HUDEP-2 (cell line): Measurements from ENCODE around the gene NFIX.

ENCODE experiments used
- DNase-seq, 76 experiments: peaks; one replicate each; lab custom pipeline; 2025; ENCODE audit not compliant: unreplicated experiment in 76 of 76; lab: John Stamatoyannopoulos, UW

NFIX gene

GRCh38 chr19:13087295-13087694 lies 92.0 kb downstream of the NFIX start:
- no peak for DNase-seq

DNA sequence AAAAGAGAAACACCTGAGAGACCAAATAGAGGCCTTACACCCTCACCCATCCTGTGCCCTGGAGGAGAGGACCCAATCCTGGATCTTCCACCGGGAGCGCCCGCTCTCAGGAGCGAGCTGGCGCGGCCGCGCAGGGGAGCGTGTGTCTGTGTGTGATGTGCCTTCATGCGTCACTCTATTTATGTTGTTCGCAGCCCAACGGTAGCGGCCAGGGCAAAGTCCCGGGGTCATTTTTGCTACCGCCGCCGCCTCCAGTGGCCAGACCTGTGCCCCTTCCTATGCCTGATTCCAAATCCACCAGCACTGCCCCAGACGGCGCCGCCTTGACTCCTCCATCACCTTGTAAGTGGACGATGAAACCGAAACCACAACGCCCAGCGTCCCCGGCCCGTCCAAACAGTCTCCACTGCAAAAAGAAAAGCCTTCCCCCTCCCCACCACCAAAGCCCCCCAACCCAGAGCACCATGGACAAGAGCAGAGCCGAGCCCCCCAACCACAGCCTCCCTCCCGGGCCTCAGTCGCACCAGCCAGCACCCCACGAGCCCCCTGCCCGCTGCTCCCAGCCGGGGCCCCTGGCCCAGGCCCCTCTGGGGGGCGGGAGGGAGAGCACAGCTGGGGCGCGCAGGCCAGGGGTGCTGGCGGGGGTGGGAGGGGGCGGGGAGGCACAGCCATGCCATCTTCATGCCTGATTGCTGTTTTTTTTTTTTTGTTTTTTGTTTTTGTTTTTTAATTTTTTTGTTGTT lies 92.7 kb downstream of the NFIX start:
- no peak for DNase-seq

DNA sequence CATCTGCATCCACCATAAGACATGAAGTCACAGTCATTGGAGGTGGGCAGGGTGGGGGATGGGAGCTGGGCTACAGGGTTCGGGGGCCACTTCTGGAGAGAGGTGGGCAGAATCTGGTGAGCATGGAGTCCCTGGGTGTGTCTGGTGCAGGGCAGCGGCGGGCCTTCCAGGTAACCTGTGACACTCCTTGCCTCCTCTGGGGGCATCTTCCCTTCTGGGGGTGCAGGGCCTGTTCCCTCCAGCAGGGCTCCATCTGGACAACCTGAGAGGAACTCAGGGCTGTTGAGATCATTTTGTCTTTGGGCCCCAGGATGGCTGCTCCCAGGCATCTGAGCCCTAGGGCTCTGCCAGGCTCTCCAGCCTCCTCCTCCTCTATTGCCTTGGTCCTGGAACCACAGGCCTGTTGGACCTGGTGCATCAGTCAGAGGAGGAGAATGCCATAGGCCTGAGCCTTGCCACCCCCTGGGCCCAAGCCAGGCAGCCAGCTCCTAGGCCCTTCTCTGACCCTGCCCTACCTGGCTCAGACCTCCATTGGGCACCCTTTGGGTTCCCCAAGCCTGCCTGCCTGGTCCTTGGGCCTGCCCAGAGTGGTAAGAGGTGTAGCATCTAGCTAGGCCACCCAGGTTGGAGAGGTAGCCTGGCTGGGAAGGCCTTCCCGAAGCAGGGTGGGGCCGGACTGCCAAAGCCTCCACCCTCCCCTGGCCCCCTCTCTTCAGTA lies 94.0 kb downstream of the NFIX start:
- peak in 17 of 76 experiments; percentile 19 to 57 (median 33) for DNase-seq

GRCh38 chr19:13089857-13090507 lies 94.7 kb downstream of the NFIX start:
- DNase-seq = no peak

- DNase-seq = no peak
These were observed 95.4 kb downstream of the NFIX start for GRCh38 chr19:13090511-13091231.

DNA sequence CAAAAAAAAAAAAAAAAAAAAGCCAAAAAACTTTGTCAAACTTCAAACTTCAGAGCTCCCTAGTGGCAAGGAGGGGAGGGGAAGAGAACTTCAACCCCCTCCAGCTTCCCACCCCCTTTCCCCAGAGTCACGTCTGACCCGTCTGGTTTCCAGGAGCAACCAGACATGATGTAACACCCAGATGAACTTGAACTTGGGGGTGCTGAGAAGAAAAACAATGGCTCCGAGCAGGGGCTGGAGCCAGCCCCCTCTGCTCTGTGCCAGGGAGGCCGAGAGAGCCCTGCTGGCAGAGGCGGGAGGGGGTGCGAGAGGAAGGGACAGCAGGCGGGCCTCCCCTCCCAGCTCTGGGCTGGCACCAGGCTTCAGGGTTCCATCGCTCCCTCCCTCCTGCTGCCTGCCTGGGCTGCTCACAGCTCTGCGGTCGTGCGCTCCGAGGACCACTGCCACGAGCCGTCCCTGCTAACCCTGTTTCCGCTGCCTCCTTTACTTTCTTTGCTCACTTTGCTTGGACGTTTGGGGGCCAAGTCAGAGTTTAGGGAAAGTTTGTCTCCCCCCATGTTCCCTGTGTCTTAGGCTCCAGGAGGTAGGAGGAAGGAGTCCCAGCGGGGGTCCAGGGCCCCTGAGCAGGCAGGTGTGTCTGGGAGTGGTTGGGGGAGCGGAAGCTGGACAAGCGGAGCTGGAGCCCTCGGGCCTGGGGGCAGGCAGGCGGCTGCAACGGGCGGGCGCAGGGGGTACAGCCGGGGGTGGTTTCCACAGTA lies 96.3 kb downstream of the NFIX start:
- DNase-seq = no peak

DNA sequence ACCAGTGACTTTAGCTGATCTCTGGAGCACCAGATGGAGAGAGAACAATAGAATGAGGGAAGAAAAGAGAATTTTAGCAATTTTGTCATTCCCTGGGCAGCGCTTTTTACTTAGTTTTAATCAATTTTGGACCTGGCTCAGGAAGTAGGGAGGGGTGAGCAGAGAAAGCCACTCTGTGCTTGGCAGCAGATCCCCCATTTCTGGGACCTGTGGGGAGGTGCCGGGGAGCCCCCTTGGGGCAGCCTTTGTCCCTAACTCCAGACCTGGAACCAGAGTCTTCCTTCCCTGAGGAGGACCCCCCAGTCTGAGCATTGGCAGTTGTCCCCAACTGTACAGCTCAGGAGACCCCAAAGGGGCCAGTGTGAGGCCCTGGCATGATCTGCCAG lies 96.9 kb downstream of the NFIX start:
- DNase-seq = no peak

DNA sequence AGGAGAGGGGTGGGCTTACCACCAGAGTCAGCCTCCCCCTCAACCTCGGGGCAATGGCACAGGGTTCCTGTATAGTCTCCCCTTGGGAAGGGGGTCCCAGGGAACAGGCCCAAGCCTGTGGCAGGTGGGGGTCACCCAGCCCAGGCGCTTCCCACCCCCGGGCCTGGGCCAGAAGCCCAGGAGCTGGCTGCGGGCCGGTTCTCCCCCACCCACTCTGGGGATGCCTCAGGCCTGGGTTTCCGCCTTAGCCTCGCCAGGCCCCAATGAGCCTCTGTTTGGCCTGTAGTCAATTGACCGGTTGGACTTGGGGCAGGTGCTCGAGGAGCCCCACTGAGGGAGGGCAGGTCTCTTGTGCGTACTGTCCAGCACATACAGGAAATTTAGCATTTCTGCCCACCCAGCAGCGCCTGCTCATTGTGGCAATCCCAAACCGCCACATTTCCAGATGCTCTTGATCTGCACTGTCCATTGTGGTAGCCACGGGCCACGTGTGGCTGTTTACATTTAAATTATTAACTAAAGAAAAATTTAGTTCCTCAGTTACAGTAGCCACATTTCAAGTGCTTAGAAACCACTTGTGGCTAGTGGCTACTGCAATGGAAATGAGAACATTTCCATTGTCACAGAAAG lies 97.4 kb downstream of the NFIX start:
- DNase-seq = peak in 1 of 76 experiments; percentile 36

DNA sequence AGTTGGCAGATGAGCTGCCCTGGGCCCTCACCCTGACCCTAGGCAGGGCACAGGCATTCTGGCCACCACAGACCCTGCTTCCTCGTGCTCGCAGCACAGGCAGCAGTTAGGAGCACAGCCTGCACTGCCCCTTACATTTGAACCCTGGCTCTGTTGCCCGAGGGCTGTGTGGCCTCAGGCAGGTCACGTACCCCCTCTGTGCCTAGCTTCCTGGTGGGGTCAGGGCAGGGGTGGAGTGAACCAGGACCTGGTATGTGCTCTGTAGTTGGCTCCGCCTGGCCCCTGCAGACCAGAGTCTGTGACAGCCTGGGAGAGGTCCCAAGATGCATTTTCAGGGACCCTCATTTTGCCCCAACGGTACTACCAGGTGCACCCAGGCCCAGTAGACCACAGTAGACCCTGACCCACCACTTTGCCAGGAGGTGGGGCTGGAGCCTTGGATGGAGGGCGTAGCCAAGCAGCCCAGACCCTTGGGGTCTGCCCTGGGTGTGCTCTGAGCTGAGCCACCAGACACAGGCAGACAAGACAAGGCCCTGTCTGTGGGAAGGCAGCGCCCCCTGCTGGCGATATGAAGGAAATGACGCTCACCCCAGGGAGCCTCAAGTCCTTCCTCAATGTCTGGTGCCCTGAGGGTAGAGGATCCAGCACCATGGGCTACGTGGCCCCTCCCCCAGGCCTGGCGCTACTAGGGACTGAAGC lies 98.3 kb downstream of the NFIX start:
- peak in 69 of 76 experiments; percentile 41 to 91 (median 80) for DNase-seq

DNA sequence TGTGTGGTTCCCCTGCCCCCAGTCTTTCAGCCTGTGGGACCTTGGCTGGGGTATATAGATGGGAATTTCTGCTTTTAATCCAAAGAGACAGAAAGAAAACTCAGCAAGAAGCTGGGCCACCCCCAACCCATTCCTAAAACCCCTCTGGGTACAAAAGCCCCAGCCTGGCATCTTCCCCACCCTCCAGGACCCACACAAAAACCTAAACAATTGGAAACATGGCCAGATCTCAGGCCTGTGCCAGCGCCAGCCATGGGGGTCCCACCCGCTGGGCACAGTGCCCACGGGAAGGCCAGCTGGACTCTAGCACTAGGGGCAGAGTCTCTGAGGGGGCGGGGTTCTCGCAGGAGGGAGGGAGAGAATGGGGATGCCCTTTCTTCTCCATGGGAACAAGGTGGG lies 98.8 kb downstream of the NFIX start:
- DNase-seq = peak in 3 of 76 experiments; percentile 31 to 36 (median 35)

GRCh38 chr19:13094771-13095392 lies 99.6 kb downstream of the NFIX start:
- peak in 23 of 76 experiments; percentile 24 to 61 (median 40) for DNase-seq

- no peak for DNase-seq
These were observed 100.1 kb downstream of the NFIX start for GRCh38 chr19:13095393-13095784.

GRCh38 chr19:13095934-13096927 lies 101.0 kb downstream of the NFIX start:
- DNase-seq = peak in 64 of 76 experiments; percentile 34 to 89 (median 68)

GRCh38 chr19:13097033-13097462 lies 101.8 kb downstream of the NFIX start:
- peak in 20 of 76 experiments; percentile 28 to 61 (median 42) for DNase-seq

- peak in 70 of 76 experiments; percentile 58 to 97 (median 85) for DNase-seq
These were observed 102.4 kb downstream of the NFIX start for GRCh38 chr19:13097463-13098258.

DNA sequence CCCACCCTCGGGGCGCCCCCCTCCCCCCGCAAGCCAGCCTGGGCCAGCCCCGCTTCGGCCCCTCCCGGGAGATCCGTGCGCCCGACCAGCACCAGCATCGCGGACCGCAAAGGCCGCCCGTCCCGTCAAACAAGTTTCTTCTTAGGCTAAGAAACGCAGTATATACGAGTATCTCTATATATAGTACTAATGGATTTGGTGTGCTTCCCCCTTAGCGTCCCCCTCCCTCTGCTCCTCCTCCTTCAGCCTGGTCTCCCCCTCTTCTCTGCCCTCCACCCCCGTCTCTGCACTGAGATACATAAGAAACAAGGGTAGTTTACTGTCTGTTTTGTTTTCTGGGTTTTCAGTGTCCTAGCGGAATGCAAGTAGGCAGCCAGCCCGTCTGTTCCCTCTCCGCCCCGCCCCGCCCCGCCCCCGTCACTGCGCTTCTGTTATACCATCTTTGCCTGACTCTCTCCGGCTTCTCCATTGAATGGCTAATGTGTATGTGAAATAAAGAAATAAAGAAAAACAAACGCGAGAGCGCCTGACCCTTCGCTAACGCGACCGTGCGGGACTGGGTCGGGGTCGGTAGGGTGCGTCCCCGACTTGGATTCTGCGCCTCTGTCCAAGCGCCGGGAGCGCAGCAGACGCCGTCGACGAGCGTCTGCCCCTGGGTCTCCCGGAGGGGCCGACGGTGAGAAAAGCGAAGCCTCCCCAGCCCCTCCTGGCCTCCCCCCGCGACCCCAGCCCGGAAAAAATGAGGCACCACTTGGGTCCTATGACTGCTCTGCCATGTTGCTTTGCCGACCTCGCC lies 103.2 kb downstream of the NFIX start:
- DNase-seq = peak in 61 of 76 experiments; percentile 55 to 97 (median 84)
